Gastrocnemius medialis (tissue), 4 donors: Measurements from ENCODE around the gene EGFR.

ENCODE experiments used
- POLR2A ChIP-seq, 2 donors: fragments of 450-650 bp; IDR thresholded peaks; one replicate each; pipeline ENCODE4 v1.6.1; 2017; ENCODE audit warnings: antibody characterized with exemption in 2 of 2, mild to moderate bottlenecking in 2 of 2, moderate library complexity in 2 of 2
- TF ChIP-seq, protein P1 (sequence below), 5 experiments: fragments of 450-650 bp in 3 of 5; fragments of 200-600 bp in 2 of 5; sonication (generic) in 2 of 5; IDR thresholded peaks in 4 of 5; conservative IDR thresholded peaks in 1 of 5; 1 replicate in 4 of 5; 2 replicates in 1 of 5; pipeline ENCODE4 v1.5.1; 2016 to 2019; ENCODE audit warnings: antibody characterized with exemption in 5 of 5, mild to moderate bottlenecking in 3 of 5, moderate library complexity in 3 of 5

DNA sequence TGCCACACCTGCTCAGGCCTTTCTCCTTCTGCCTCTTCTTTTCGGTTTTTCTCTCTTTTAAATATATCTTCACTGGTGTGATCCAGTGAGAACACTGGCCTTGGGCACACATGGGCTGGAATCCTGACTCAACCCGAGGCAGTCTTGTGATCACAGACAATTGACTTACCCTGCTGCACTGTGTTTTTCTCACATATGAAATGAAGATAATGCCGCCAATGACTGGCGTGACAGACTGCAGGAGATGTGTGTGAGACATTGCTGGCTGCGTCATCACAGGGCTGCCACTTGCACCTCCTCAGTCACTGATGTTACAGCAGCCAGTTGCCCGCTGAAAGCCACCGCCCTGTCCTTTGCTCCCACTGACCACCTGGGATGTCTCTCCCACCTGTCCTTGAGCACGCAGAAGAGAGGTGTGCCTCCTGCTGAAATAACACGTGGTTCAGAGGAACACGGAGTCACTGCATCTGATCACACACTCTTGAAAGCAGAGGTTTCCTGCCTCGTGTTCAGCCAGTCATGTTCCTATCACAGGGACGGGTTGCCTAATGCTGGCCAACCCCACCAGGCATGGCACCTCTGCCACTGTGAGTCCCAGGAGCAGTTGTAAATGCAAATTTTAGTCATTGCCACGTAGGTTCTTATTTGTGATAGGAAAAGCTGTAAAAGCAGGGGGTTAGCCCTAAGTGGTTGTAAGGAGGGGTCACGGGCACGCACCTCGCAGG lies 221.8 kb downstream of the EGFR start:
- TF ChIP-seq, protein P1, sequence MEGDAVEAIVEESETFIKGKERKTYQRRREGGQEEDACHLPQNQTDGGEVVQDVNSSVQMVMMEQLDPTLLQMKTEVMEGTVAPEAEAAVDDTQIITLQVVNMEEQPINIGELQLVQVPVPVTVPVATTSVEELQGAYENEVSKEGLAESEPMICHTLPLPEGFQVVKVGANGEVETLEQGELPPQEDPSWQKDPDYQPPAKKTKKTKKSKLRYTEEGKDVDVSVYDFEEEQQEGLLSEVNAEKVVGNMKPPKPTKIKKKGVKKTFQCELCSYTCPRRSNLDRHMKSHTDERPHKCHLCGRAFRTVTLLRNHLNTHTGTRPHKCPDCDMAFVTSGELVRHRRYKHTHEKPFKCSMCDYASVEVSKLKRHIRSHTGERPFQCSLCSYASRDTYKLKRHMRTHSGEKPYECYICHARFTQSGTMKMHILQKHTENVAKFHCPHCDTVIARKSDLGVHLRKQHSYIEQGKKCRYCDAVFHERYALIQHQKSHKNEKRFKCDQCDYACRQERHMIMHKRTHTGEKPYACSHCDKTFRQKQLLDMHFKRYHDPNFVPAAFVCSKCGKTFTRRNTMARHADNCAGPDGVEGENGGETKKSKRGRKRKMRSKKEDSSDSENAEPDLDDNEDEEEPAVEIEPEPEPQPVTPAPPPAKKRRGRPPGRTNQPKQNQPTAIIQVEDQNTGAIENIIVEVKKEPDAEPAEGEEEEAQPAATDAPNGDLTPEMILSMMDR (IDR thresholded peaks at IDR 0.05 in 4 of 5, conservative IDR thresholded peaks at IDR 0.05 in 1 of 5) = no peak
- no peak for TF ChIP-seq POLR2A (IDR thresholded peaks at IDR 0.05)
